Stimulated activated naive CD4-positive, alpha-beta T cell (primary cell): ENCODE results near the gene CASQ2.
A peak's percentile ranks its signal among the peaks of the same experiment; 100 is the strongest.

Experiments
- DNase-seq, 6 experiments: peaks; one replicate each; lab custom pipeline; 2025; lab: John Stamatoyannopoulos, UW

CASQ2 gene

DNA sequence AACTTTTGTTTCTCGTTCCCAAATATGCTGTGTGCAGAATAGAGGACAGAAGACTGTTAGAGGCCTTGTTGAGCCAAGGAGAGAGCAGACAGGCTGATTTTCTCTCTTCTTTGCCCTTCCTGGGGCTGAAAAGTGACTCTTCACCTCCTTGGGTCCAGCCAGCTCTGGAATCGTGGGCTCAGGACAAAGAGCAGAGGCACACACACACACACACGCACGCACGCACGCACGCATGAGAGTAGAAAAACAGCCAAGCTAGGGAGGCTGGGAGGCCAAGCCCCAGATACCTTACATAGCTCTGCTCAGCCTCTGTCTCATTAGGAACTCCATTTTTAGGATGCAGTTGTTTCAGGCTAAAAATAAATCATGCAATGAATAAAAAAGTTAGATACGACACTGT is at the start of gene CASQ2:
TSS of gene CASQ2 (minus strand) at position 166 of the 400 bp plus-strand sequence. CDS start 173 bp downstream, outside the sequence.
- DNase-seq: no peak

GRCh38 chr1:115815694-115816093 is 47.2 kb upstream of the CASQ2 start:
- DNase-seq: no peak

- DNase-seq: no peak
Measured at GRCh38 chr1:115814685-115815398, 46.3 kb upstream of the CASQ2 start.

DNA sequence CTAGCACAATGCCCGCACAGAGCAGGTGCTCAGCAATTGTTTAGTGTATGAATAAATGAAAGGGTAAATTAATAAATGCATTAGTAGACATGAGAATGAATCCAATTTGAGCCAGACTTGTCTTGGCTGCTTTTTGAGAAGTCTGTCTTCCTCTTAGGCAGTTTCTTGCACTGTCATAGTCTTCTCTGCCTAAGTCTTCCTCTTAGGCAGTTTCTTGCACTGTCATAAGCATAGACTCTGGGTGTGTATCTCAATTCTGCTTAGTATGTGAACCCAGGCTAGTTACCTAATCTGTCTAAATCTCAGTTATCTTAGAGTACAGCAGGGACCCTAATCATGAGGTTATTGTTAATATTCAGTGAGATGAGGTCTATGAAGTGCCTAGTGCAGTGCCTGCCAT is 45.2 kb upstream of the CASQ2 start:
- DNase-seq: no peak

- no peak for DNase-seq
Measured at GRCh38 chr1:115811140-115811828, 42.8 kb upstream of the CASQ2 start.

DNA sequence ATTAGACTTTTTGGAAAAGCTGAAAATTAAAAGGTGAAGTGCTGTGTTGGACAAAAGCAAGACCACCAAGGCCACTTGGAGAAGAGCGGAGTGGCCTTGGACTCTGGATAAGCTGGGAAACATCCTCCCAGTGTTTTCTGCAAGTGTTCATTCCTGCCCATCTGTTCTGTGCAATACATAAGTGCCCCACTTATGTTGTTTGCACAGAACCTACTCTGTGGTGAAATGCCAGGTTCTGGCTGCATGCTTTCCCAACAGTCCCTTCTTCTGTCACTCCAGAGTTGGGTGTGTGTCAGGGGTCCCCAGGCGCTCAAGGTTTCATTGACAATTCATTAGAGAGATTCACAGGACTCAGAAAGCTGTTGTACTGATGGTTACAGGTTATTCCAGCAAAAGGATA is 42.1 kb upstream of the CASQ2 start:
- DNase-seq: no peak

- DNase-seq: no peak
Measured at GRCh38 chr1:115809847-115810246, 41.3 kb upstream of the CASQ2 start.

DNA sequence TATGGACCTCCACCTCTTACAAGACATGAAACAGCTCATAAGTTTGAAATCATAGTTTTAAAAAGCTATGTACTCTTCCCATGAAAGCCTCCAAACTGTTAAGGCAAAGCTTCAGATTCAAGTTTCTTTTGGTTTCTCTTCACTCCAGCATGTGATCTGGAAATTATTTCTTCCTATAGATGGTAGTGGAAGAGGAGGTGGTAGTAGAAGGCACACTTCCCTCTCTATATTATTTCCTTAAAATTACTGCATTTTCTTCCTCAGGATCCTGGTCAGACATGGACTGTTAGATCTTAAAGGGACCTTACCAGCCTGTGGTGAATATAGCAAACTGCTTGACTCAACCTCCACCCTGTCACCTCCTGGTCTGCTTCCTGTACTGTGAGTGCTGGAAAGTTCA is 40.6 kb upstream of the CASQ2 start:
- no peak for DNase-seq

DNA sequence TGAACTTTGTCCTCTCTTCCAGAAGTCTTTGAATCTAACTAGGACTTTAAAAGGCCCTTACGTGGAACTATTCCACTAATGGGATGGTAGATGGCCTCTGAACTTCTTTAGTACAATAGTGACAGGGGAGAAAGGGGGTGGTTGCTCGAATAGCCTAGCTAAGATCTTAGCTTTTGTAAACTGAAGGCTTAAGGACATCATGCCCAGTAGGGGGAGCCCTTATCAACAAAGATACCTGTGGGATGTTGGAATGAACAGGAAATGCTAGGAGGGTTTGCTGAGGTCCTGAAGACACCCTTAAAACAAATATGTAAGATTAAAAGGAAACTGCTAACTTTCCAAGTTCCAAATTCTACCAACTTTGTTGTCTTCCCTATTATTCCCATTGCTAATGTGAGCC is 39.2 kb upstream of the CASQ2 start:
- peak in 3 of 6 experiments; percentile 0 to 29 (median 19) for DNase-seq

DNA sequence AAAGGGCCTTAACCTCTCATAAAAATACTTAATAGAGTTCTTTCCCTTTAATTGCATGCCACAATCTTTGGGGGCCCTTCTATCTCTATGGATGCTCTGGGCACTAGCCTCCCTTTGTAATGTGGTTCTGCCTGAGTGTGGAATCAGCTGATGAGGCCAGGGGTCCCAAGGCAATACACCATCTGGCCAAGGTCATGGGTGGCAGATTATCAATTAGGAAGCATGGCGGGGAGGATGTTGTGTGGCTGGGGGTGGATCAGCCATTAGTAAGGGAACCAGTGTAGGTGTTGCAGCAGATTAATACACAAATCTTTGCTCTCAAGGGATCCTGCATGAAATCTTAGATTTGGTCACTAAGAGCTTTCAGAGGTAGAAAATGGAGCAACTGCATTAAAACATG is 37.1 kb upstream of the CASQ2 start:
- no peak for DNase-seq

- no peak for DNase-seq
Measured at GRCh38 chr1:115802416-115802815, 33.9 kb upstream of the CASQ2 start.

- no peak for DNase-seq
Measured at GRCh38 chr1:115797486-115797885, 29.0 kb upstream of the CASQ2 start.

GRCh38 chr1:115796897-115797296 is 28.4 kb upstream of the CASQ2 start:
- no peak for DNase-seq

DNA sequence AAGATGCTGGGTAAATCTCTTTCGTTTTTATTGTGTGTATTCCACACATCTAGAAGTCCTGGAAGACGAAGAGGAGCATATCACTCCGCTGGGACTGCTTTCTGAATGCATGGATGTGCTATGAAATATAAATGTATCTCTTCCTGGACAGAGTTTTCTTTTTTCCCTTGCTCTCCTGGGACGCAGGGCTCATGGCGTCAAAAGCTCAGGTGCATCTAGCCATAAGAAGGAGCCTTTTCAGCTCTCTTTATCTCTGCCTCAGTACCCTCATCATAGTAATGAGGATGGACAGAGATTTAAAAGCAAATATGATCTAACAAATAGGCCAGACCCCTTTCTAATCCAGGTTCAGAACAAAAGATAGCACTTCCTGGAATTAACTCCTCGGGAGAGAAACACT is 27.5 kb upstream of the CASQ2 start:
- no peak for DNase-seq

DNA sequence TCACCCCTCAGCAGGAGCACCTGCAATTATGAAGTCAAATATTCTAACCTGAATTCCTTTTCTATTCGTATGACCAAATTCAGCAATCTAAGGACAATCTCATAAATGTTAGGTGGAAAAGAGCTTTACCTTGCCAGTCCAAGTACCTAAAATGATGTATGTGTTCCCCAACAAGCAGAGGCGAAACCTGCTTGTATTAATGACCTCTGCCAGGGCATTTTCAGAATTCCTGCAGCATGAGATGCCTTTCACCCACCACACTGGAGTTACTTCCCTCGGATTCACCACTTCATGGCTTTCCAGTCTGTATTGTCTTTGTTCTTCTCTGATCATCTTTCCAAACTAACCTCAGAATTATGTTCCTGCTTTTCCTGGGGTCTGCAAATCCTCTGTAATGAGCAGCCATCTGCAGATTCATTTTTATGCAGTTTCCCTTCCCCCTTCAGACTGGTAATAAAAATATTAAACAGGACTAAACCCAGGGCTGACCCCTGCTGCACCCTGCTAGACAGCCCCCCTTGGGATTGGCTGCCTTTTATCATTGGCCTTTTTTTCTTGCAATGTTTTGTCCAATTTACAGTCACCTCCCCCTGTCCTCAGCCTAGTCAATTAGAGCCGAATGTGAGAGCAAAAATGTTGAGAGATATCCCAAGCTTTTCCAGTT is 26.6 kb upstream of the CASQ2 start:
- DNase-seq: no peak

DNA sequence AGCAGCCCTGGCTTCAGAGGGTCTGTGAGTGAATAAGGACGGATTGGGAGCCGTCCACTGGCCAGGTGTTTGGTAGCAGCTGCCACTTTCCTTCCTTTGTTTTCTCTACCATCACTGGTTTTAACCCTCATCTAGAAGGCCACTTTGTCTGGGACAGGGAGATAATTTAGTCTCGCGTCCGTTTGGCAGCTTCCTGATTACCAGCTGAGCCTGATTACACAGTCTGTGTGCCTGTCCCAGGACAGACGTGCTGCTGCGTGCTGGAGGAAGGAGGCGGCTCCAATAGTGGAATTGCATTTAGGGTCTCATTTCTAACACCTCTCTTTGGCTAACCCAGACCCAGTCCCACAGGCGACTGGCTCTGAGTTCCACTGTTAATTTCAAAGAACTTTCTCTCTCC is 24.6 kb upstream of the CASQ2 start:
- DNase-seq: no peak

- no peak for DNase-seq
Measured at GRCh38 chr1:115791816-115792215, 23.3 kb upstream of the CASQ2 start.

- DNase-seq: no peak
Measured at GRCh38 chr1:115790846-115791245, 22.3 kb upstream of the CASQ2 start.

DNA sequence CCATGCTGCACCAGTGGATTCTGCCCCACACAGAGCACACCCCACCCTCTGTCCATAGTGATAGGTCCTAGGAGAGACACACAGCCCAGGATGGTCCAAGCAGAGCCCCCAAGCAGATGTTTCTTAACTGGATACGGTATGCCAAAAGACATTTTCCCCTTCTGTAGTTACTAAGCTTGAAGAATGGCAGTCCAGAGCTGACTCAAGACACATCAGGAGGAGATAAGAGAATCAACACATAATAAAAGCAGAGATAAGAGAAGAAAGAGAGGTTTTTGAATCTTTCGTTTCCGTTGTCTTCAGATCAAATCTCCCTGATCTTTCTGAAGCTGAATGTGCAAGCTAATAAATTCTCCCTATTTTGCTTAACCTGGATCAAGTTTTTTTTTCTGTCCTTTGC is 21.8 kb upstream of the CASQ2 start:
- DNase-seq: no peak

- no peak for DNase-seq
Measured at GRCh38 chr1:115783311-115783710, 14.8 kb upstream of the CASQ2 start.

GRCh38 chr1:115782571-115783281 is 14.2 kb upstream of the CASQ2 start:
- no peak for DNase-seq

GRCh38 chr1:115781851-115782250 is 13.3 kb upstream of the CASQ2 start:
- no peak for DNase-seq

GRCh38 chr1:115781343-115781742 is 12.8 kb upstream of the CASQ2 start:
- DNase-seq: no peak
